GM12891 (cell line): ENCODE data around the gene TM2D3. TPM values are rescaled to one million over a fixed set of nuclear protein-coding genes. Genes with fewer than 3 reads are reported as not detected.

Source experiments
- DNase-seq: peaks from one replicate; pipeline ENCODE4 v3.0.0; 2011; ENCODE audit warnings: low spot score; ENCODE audit not compliant: insufficient read length
- FAIRE-seq: peaks from 2 replicates; lab custom pipeline; 2011; peaks lifted over from hg19 to GRCh38; lab: Jason Lieb, UNC
- PAX5 ChIP-seq: IDR thresholded peaks from 2 replicates; pipeline ENCODE4 v1.6.1; 2011; ENCODE audit warnings: low read length, moderate library complexity, mild to moderate bottlenecking; ENCODE audit not compliant: insufficient read depth, severe bottlenecking
- POLR2A ChIP-seq: IDR thresholded peaks from 2 replicates; pipeline ENCODE4 v1.6.1; 2011; ENCODE audit warnings: low read depth, low read length, control low read depth
- POLR2AphosphoS5 ChIP-seq: IDR thresholded peaks from 2 replicates; pipeline ENCODE4 v1.6.1; 2011; ENCODE audit warnings: low read depth, low read length, control low read depth
- POU2F2 ChIP-seq: IDR thresholded peaks from 2 replicates; pipeline ENCODE4 v1.6.1; 2011; ENCODE audit warnings: low read depth, mild to moderate bottlenecking, control low read depth, low read length, moderate library complexity
- SPI1 ChIP-seq: IDR thresholded peaks from 2 replicates; pipeline ENCODE4 v1.6.1; 2011; ENCODE audit warnings: low read depth, low read length, control low read depth
- TAF1 ChIP-seq: IDR thresholded peaks from 2 replicates; pipeline ENCODE4 v1.6.1; 2011; ENCODE audit warnings: low read depth, low read length, control low read depth
- polyA plus RNA-seq: library from polyadenylated mRNA; unstranded; fragments of >200 nt; gene quantifications from one replicate; pipeline ENCODE4 v1.2.1, GENCODE V29; 2012; ENCODE audit warnings: low read depth, missing spikeins, inconsistent platforms; ENCODE audit not compliant: missing spikeins

TM2D3 gene
- 38.8 TPM for polyA plus RNA-seq

GRCh38 chr15:101652098-101652785 is at the start of gene TM2D3:
TM2D3 (minus strand) TSS chr15:101652381; CDS start chr15:101652361, 20 bp downstream.
- peak; percentile 89 for DNase-seq
- peak; percentile 83 for TF ChIP-seq SPI1
- TF ChIP-seq PAX5: peak; percentile 96
- TF ChIP-seq TAF1: peak; percentile 94
- TF ChIP-seq POU2F2: 0 out of 2 replicates have a peak, but pooled peaks have one; percentile 19
- TF ChIP-seq POLR2AphosphoS5: peak; percentile 93
- TF ChIP-seq POLR2A: peak; percentile 92
- FAIRE-seq: peak; percentile 88

- FAIRE-seq (no peak), DNase-seq (no peak)
- TF ChIP-seq PAX5 (no peak), SPI1 (no peak), POU2F2 (no peak), POLR2A (no peak), POLR2AphosphoS5 (no peak), TAF1 (no peak)
Observed at GRCh38 chr15:101698314-101698713, 46.1 kb upstream of the TM2D3 start.

- DNase-seq: no peak
- TF ChIP-seq POLR2A: no peak
- no peak for TF ChIP-seq POU2F2
- no peak for TF ChIP-seq SPI1
- TF ChIP-seq POLR2AphosphoS5: no peak
- no peak for TF ChIP-seq PAX5
- no peak for TF ChIP-seq TAF1
- no peak for FAIRE-seq
Observed at GRCh38 chr15:101697488-101697887, 45.3 kb upstream of the TM2D3 start.

- no peak for DNase-seq
- TF ChIP-seq POU2F2 (no peak), TAF1 (no peak), POLR2AphosphoS5 (no peak), PAX5 (no peak)
- no peak for FAIRE-seq
Observed at GRCh38 chr15:101696829-101697228, 44.6 kb upstream of the TM2D3 start.

- no peak for DNase-seq
- TF ChIP-seq PAX5: no peak
- no peak for FAIRE-seq
Observed at GRCh38 chr15:101694261-101694660, 42.1 kb upstream of the TM2D3 start.

GRCh38 chr15:101692801-101693598 is 40.8 kb upstream of the TM2D3 start:
- DNase-seq (no peak), FAIRE-seq (no peak)
- no peak for TF ChIP-seq TAF1

- TF ChIP-seq POLR2A (no peak), POLR2AphosphoS5 (no peak), PAX5 (no peak), TAF1 (no peak), POU2F2 (no peak), SPI1 (no peak)
- FAIRE-seq: no peak
- no peak for DNase-seq
Observed at GRCh38 chr15:101689901-101690300, 37.7 kb upstream of the TM2D3 start.

- FAIRE-seq (no peak), DNase-seq (no peak)
- TF ChIP-seq TAF1 (no peak), SPI1 (no peak), PAX5 (no peak), POLR2AphosphoS5 (no peak)
Observed at GRCh38 chr15:101686718-101687117, 34.5 kb upstream of the TM2D3 start.

GRCh38 chr15:101684877-101685276 is 32.7 kb upstream of the TM2D3 start:
- DNase-seq (no peak), FAIRE-seq (no peak)
- TF ChIP-seq TAF1 (no peak), POLR2AphosphoS5 (no peak), SPI1 (no peak), POLR2A (no peak), POU2F2 (no peak), PAX5 (no peak)

GRCh38 chr15:101684384-101684783 is 32.2 kb upstream of the TM2D3 start:
- TF ChIP-seq POU2F2: no peak
- no peak for TF ChIP-seq SPI1
- no peak for TF ChIP-seq POLR2AphosphoS5
- TF ChIP-seq PAX5: no peak
- no peak for TF ChIP-seq POLR2A
- TF ChIP-seq TAF1: no peak
- no peak for FAIRE-seq
- DNase-seq: no peak

- no peak for DNase-seq
- TF ChIP-seq TAF1: no peak
- no peak for TF ChIP-seq POU2F2
- no peak for TF ChIP-seq POLR2AphosphoS5
- no peak for TF ChIP-seq PAX5
- no peak for TF ChIP-seq SPI1
- TF ChIP-seq POLR2A: no peak
Observed at GRCh38 chr15:101679806-101680205, 27.6 kb upstream of the TM2D3 start.

More at GRCh38 chr15:101679806-101680205, 27.6 kb upstream of the TM2D3 start:
- FAIRE-seq: no peak
